Bone marrow (tissue), 2 donors: ENCODE measurements around the gene PATZ1.

ENCODE experiments used
- DNase-seq, 2 donors: peaks; one replicate each; lab custom pipeline; 2025; lab: John Stamatoyannopoulos, UW

The PATZ1 gene

GRCh38 chr22:31282748-31283468, 63.2 kb downstream of the PATZ1 start:
- no peak for DNase-seq

DNA sequence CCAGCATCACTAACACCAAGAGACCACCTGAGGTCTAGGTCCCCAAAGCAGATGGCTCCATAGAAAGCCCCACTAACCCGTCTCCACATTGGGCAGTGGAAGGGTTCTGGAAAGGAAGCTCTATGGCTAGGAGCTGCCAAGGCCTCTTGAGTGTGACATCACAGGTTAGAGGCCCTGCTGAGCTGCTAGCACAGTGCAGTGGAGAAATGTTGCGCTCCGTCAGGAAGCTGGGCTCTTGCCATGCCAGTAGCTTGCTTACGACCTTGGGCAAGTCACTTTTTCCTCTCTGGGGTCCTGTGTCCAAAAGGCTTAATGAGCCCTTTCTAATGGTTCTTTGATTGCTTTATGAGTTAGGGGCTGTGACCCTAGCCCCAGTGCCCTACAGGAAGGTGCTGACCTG, 64.4 kb downstream of the PATZ1 start:
- DNase-seq = no peak

- DNase-seq = no peak
Measured at GRCh38 chr22:31279821-31280505, 66.2 kb downstream of the PATZ1 start.

DNA sequence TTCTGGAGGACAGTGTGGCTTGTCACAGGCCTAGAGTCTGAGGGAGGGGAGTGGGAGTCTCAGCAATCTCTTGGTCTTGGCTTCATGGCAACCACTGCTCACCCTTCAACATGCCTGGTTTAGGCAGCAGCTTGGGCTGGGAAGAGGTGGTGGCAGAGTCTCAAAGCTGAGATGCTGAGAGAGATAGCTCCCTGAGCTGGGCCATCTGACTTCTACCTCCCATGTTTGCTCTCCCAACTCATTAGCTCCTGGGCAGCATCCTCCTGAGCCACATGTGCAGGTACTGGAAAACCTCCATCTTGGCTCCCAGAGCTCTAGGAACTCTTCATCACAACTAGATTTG, 66.8 kb downstream of the PATZ1 start:
- no peak for DNase-seq

DNA sequence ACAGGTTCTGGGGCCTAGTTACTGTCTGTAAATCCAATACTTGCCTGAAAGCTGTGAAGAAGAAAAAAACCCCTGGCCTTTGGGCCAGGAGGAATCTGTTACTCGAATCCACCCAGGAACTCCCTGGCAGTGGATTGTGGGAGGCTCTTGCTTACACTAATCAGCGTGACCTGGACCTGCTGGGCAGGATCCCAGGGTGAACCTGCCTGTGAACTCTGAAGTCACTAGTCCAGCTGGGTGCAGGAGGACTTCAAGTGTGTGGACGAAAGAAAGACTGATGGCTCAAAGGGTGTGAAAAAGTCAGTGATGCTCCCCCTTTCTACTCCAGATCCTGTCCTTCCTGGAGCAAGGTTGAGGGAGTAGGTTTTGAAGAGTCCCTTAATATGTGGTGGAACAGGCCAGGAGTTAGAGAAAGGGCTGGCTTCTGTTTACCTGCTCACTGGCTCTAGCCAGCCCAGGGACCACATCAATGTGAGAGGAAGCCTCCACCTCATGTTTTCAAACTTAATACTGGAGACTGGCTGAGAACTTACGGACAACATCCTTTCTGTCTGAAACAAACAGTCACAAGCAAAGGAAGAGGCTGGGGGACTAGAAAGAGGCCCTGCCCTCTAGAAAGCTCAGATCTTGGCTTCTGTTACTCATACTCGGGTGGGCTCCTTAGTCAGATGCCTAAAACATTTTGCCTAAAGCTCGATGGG, 67.4 kb downstream of the PATZ1 start:
- DNase-seq = no peak

DNA sequence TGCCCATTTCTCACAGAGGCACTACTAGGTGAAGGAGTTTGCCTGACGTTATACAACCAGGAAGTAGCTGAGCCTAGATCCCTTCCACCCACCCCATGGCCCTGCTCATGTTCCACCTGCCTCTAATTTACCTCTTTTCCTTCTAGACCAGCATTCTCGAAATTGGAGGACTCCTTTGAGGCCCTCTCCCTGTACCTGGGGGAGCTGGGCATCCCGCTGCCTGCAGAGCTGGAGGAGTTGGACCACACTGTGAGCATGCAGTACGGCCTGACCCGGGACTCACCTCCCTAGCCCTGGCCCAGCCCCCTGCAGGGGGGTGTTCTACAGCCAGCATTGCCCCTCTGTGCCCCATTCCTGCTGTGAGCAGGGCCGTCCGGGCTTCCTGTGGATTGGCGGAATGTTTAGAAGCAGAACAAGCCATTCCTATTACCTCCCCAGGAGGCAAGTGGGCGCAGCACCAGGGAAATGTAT, 68.0 kb downstream of the PATZ1 start:
- DNase-seq = no peak

GRCh38 chr22:31277741-31278140, 68.4 kb downstream of the PATZ1 start:
- no peak for DNase-seq

DNA sequence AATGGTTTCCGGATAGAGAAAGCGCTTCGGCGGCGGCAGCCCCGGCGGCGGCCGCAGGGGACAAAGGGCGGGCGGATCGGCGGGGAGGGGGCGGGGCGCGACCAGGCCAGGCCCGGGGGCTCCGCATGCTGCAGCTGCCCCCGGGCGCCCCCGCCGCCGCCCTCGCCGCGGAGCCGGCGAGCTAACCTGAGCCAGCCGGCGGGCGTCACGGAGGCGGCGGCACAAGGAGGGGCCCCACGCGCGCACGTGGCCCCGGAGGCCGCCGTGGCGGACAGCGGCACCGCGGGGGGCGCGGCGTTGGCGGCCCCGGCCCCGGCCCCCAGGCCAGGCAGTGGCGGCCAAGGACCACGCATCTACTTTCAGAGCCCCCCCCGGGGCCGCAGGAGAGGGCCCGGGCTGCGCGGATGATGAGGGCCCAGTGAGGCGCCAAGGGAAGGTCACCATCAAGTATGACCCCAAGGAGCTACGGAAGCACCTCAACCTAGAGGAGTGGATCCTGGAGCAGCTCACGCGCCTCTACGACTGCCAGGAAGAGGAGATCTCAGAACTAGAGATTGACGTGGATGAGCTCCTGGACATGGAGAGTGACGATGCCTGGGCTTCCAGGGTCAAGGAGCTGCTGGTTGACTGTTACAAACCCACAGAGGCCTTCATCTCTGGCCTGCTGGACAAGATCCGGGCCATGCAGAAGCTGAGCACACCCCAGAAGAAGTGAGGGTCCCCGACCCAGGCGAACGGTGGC, 69.5 kb downstream of the PATZ1 start:
- DNase-seq = no peak
